OCI-LY7 (cell line): ENCODE results near the gene DAGLA. TPM values are rescaled to one million over a fixed set of nuclear protein-coding genes. Genes with fewer than 3 reads are reported as not detected.

Experiments used
- BruUV-seq: library from RNA; stranded (reverse); fragments of 400-500 nt; replicated peaks from 2 replicates; lab custom pipeline; 2021; lab: Mats Ljungman, UMichigan
- CTCF ChIA-PET: fragments of 300-600 bp; sonication (Branson Sonifier 250); formaldehyde crosslinking; loops from one replicate; lab custom pipeline; 2022; ENCODE audit warnings: antibody characterized with exemption; ENCODE audit not compliant: unreplicated experiment; lab: Charles Lee
- POLR2A ChIA-PET: fragments of 300-600 bp; sonication (Branson Sonifier 250); formaldehyde crosslinking; loops from one replicate; lab custom pipeline; 2022; ENCODE audit warnings: antibody characterized with exemption; lab: Charles Lee
- DNase-seq: peaks from one replicate; pipeline ENCODE4 v3.0.0-alpha.2; 2015; ENCODE audit warnings: low spot score
- H2AFZ ChIP-seq: fragments of 200-600 bp; sonication (generic), shearing (Covaris generic); 2 replicates; pipeline ENCODE4 v1.6.1; 2014; ENCODE audit warnings: mild to moderate bottlenecking, antibody characterized with exemption, low read length, moderate library complexity
- H3K27ac ChIP-seq: fragments of 200-600 bp; sonication (generic); 2 replicates; pipeline ENCODE4 v1.5.1; 2014; ENCODE audit warnings: mixed run types, low read depth, mild to moderate bottlenecking, moderate library complexity, low read length, inconsistent platforms; ENCODE audit not compliant: poor library complexity, severe bottlenecking
- H3K36me3 ChIP-seq: fragments of 200-600 bp; sonication (generic); 2 replicates; pipeline ENCODE4 v1.6.1; 2014; ENCODE audit warnings: mild to moderate bottlenecking, antibody characterized with exemption, low read length, moderate library complexity, mixed read lengths; ENCODE audit not compliant: insufficient read depth
- H3K4me1 ChIP-seq: fragments of 200-600 bp; sonication (generic); 2 replicates; pipeline ENCODE4 v1.5.1; 2014; ENCODE audit warnings: mild to moderate bottlenecking, low read length; ENCODE audit not compliant: insufficient read depth, poor library complexity, severe bottlenecking
- H3K4me2 ChIP-seq: fragments of 200-600 bp; sonication (generic); 2 replicates; pipeline ENCODE4 v1.6.1; 2014; ENCODE audit warnings: mild to moderate bottlenecking, low read length
- H3K4me3 ChIP-seq: fragments of 200-600 bp; sonication (generic); 2 replicates; pipeline ENCODE4 v1.5.1; 2014; ENCODE audit warnings: mild to moderate bottlenecking, low read depth, low read length; ENCODE audit not compliant: poor library complexity, severe bottlenecking
- H3K79me2 ChIP-seq: fragments of 200-600 bp; sonication (generic); 2 replicates; pipeline ENCODE4 v1.6.1; 2016; ENCODE audit warnings: low read depth, mild to moderate bottlenecking, low read length, moderate library complexity, mixed read lengths; ENCODE audit not compliant: insufficient read depth
- H3K9me2 ChIP-seq: fragments of 200-600 bp; sonication (generic); 2 replicates; pipeline ENCODE4 v1.6.1; 2016; ENCODE audit warnings: mild to moderate bottlenecking, low read length, mixed read lengths; ENCODE audit not compliant: insufficient read depth
- H3K9me3 ChIP-seq: fragments of 200-600 bp; sonication (generic); 2 replicates; pipeline ENCODE4 v1.6.1; 2014; ENCODE audit warnings: mild to moderate bottlenecking, mixed run types, low read length, mixed read lengths
- H4K20me1 ChIP-seq: fragments of 200-600 bp; sonication (generic); 2 replicates; pipeline ENCODE4 v1.6.1; 2014; ENCODE audit warnings: mild to moderate bottlenecking, antibody characterized with exemption, low read length, moderate library complexity, mixed read lengths; ENCODE audit not compliant: insufficient read depth
- CTCF ChIP-seq: fragments of 200-600 bp; sonication (generic); conservative IDR thresholded peaks from 2 replicates; pipeline ENCODE4 v1.5.1; 2014; ENCODE audit warnings: mild to moderate bottlenecking, antibody characterized with exemption, low read length, moderate library complexity, mixed read lengths
- EZH2phosphoT487 ChIP-seq: fragments of 200-600 bp; sonication (generic); IDR thresholded peaks from 2 replicates; pipeline ENCODE4 v1.6.1; 2018; ENCODE audit warnings: low read depth, borderline replicate concordance, mild to moderate bottlenecking, mixed run types, antibody characterized with exemption, low read length, moderate library complexity, mixed read lengths
- intact Hi-C: fragments of 100-400 bp; cut with micrococcal nuclease; formaldehyde crosslinking; loops from one replicate; pipeline ENCODE4 v1.10.0; 2022; ENCODE audit not compliant: unreplicated experiment
- total RNA-seq, 2 experiments: library from RNA; depleted of rRNA in 1 of 2; stranded (reverse); fragments of >200 nt in 1 of 2; shearing (Covaris generic) in 1 of 2; gene quantifications; 2 replicates each; pipeline ENCODE4 v1.2.3, GENCODE V29; 2014 to 2022

DAGLA gene
- total RNA-seq, 2 experiments from 2014 or later: not detected

GRCh38 chr11:61794579-61794978, 114.4 kb downstream of the DAGLA start:
- H3K79me2 ChIP-seq: peaks cover 83% of the 10 kb centered on the region
- intact Hi-C loops: no loop called here
- no peak overlapping the region for H2AFZ ChIP-seq
- peaks cover 16% of the 10 kb centered on the region; the same call in 1 of the 2 replicates for H4K20me1 ChIP-seq
- CTCF ChIA-PET: no interaction called here
- peaks cover 68% of the 10 kb centered on the region for H3K36me3 ChIP-seq
- TF ChIP-seq CTCF: no peak
- TF ChIP-seq EZH2phosphoT487: no peak
- POLR2A ChIA-PET: interaction anchor here (0.6 to 1.5 kb wide), 2 partner anchors 39 to 50 kb away, joined by 3 read pairs; no protein-coding TSS in a partner anchor
- DNase-seq: no peak
- no peaks in the 10 kb centered on the region for H3K9me2 ChIP-seq
- peaks cover 27% of the 10 kb centered on the region for H3K4me1 ChIP-seq
- no TSS peak for BruUV-seq
- no peaks in the 10 kb centered on the region for H3K9me3 ChIP-seq
- H3K4me2 ChIP-seq: peak overlapping the region; percentile 84
- no peak overlapping the region for H3K27ac ChIP-seq
- peak overlapping the region; percentile 45 for H3K4me3 ChIP-seq

- no peak overlapping the region for H3K4me3 ChIP-seq
- H2AFZ ChIP-seq: no peak overlapping the region
- peaks cover 68% of the 10 kb centered on the region for H3K36me3 ChIP-seq
- H3K9me2 ChIP-seq: no peaks in the 10 kb centered on the region
- peaks cover 27% of the 10 kb centered on the region for H3K4me1 ChIP-seq
- intact Hi-C loops: no loop called here
- ChIA-PET CTCF (no interaction called here), POLR2A (interaction anchor here (1.5 kb wide), 1 partner anchor 38 kb away, joined by 3 read pairs; no protein-coding TSS in a partner anchor)
- no peak overlapping the region for H3K27ac ChIP-seq
- DNase-seq: no peak
- peak overlapping the region; percentile 84; the same call in 1 of the 2 replicates for H3K4me2 ChIP-seq
- peaks cover 18% of the 10 kb centered on the region; the same call in 1 of the 2 replicates for H4K20me1 ChIP-seq
- TF ChIP-seq CTCF (no peak), EZH2phosphoT487 (no peak)
- H3K9me3 ChIP-seq: no peaks in the 10 kb centered on the region
- no TSS peak for BruUV-seq
- H3K79me2 ChIP-seq: peaks cover 86% of the 10 kb centered on the region
Measured at GRCh38 chr11:61795459-61795858, 115.3 kb downstream of the DAGLA start.

- Histone ChIP-seq H3K4me1 (peaks cover 27% of the 10 kb centered on the region), H3K79me2 (peaks cover 82% of the 10 kb centered on the region), H3K4me3 (no peak overlapping the region), H3K9me3 (no peaks in the 10 kb centered on the region), H4K20me1 (peaks cover 18% of the 10 kb centered on the region; the same call in 1 of the 2 replicates), H2AFZ (no peak overlapping the region), H3K4me2 (no peak overlapping the region), H3K9me2 (no peaks in the 10 kb centered on the region), H3K27ac (no peak overlapping the region), H3K36me3 (peaks cover 69% of the 10 kb centered on the region)
- no peak for TF ChIP-seq CTCF
- intact Hi-C loops: loop anchor here (2.0 kb wide), 1 partner anchor 75 kb away; no protein-coding TSS in a partner anchor
- no peak for DNase-seq
- POLR2A ChIA-PET: interaction anchor here (1.3 to 2.3 kb wide), 3 partner anchors 24 to 83 kb away, joined by 3 to 8 read pairs (median 3); no protein-coding TSS in a partner anchor
- CTCF ChIA-PET: no interaction called here
- no TSS peak for BruUV-seq
Measured at GRCh38 chr11:61795876-61796526, 115.8 kb downstream of the DAGLA start.
